Epidermal melanocyte (primary cell): ENCODE measurements around the gene OSM.
A peak's percentile ranks its signal among the peaks of the same experiment; 100 is the strongest.

Source experiments
- DNase-seq: peaks from one replicate; pipeline ENCODE4 v3.0.0; 2011; ENCODE audit warnings: low spot score; ENCODE audit not compliant: insufficient read length

OSM gene

DNA sequence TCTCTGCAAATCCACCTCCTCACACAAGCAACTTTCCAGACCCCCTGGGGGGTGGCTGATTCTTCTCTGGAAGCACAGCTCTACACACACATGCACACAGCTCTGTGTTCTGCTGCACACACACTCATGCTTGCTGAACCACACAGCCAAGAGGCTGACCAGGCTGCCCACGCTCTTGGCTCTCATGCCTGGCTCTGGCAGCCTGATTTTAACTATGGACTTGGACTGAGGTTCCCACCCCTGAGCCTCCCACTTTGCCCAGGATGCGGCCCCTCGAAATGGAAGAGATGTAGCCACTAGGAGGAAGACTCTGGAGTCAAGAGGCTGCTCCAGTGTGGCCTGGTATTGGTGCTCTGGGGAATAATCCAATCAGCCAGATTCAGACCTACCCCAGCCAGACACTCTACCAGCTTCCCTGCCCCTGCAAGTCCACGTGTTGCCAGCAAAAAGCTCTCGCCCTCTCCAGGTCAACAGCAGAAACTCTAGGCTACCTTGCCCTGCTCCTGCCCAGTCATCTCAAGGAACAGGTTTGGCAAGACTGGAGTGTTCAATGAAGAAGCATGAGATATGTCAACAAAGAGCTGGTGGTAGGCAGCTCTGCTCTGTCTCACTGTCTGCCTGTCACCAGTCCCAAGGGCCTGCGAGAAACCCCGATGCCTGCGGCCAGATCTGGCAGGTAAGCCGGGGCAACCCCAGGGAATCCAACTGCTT is 31.5 kb upstream of the OSM start:
- no peak for DNase-seq

- DNase-seq: no peak
Measured at GRCh38 chr22:30297276-30297990, 30.8 kb upstream of the OSM start.

GRCh38 chr22:30296833-30297232 is 30.2 kb upstream of the OSM start:
- no peak for DNase-seq

DNA sequence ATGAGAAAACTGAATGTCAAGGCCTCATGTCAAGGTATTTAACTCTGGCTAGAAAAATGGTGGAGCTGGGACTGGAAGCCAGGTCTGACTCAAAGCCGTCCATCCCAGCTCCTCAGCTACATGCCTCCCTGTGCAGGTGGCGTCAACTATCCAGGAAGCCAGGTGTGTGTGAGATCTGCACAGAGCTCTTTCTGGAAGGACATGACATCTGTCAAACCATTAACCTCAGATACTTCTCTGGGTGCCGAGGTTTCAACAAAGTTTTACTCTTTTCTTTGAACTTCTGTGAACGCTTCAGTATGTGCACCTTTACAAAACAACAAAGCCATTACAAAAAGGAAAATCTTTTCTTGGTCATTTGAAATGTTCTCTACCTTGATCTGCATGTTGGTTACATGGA is 29.7 kb upstream of the OSM start:
- DNase-seq: no peak

GRCh38 chr22:30295576-30295975 is 28.9 kb upstream of the OSM start:
- no peak for DNase-seq

DNA sequence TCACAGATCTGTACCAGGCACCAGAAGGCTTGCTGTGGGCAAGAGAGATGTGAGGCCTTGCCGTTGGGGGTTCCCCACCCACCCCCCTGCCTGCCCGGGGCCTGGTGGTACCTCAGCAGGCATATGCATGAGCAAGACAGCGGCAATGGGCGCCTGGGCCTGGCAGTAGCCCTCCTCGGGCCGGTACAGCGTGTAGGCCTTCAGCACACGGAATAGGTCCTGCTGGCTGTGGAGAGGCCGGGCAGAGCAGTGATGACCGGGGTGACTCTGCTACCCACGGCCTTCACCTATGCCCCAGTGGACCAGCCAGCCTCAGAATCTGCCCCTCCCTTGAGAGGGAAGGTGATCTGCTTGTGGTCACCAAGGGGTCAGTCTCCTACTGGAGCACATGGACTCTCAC is 28.2 kb upstream of the OSM start:
- no peak for DNase-seq

DNA sequence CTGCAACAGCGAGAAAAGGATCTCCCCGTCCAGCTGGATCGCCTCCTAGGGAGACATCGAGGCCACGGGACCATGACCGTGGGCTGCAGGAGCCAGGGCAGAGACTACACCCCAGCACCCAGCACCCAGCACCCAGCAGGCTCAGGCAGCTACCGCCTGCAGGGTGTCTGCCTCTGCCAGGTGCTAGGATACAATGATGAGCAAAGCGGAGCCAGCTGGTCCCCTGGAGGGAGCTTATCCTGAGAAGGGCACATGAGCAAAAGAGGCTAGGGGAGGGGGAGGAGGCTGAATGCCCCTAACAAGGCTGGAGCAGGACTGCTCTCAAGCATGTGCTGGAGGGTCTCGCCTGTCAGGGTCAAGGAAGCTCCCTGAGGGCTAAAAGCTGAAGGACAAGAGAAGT is 27.4 kb upstream of the OSM start:
- no peak for DNase-seq

- DNase-seq: no peak
Measured at GRCh38 chr22:30293026-30293425, 26.4 kb upstream of the OSM start.

GRCh38 chr22:30292069-30292970 is 25.7 kb upstream of the OSM start:
- DNase-seq: no peak

DNA sequence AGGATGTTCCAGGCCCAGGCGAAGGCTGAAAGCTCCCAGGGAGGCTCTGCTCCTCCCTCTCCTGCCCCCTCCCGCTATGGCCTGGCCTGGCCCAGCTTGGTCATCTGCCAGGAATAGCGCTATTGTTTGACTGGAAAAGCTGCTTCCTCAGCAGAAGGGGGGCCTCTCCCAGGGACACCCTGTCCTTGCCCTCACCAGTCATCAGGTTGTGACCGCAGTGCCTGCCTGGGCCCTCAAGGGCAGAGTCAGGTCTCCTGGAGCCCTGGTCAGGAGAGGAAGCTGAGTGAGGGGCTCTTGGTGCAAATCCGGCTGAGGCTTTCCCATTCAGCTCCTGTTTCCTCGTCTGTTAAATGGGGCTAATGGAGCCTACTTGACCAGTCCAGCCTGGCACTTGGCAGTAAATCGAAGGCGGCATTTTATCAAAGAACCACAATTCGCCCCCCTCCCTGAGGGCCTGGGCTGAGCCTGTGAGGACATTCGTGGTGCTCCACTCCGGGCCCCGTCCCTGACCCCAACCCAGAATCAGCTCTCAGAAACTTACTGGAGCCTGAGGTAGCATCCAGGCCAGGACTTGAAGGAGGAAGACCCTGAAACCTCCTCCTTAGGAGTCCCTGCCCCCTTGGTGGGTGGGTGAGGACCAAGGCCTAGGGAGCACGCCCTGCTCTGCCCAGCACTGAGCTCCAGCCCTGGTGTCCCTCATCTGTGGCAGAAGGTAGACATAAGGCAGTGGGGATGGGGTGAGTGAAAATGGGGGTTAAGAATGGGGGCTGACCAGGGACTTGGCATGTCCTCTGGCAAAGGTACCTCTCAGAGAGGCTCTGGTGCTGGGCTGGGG is 24.6 kb upstream of the OSM start:
- DNase-seq: no peak

- DNase-seq: no peak
Measured at GRCh38 chr22:30290342-30291057, 23.8 kb upstream of the OSM start.

- DNase-seq: no peak
Measured at GRCh38 chr22:30289980-30290313, 23.3 kb upstream of the OSM start.

- peak; percentile 100 for DNase-seq
Measured at GRCh38 chr22:30289141-30289979, 22.7 kb upstream of the OSM start, which contains the start of gene CASTOR1. TSS of gene CASTOR1 (minus strand) at chr22:30289505. CDS start at chr22:30289497, 8 bp downstream.

DNA sequence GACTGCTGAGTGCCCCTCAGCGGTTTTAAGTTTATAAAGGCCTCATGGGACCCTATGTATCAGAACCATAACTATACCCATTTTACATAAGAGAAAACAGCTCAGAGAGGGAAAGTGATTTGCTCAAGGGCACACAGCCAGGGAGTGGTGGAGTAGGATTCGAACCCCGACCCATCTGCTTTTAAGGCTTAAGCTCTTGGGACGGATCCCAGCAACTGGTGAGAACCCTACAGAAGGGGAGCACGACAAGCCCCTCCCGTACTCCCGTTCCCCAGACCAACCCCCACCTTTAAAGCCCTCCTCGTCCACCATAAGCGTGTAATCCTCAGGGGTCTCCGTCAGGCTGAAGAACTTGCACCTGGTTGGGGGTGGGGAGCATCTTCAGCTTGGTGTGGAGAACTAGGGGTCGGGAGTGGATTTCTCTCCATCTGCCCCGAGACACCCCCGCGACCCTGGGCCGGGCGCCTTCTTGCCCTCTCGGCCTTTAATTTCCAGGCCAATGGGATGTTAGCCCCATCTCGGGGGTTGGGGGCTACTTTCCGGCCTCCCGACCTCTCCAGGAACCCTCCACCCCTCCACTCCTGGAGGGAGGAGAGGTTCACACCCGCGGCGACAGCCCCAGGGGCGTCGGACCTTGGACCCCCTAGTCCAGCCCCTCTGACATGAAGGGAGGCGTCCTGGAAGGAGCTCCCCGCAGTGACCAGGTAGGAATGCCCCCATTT is 21.9 kb upstream of the OSM start:
- no peak for DNase-seq

DNA sequence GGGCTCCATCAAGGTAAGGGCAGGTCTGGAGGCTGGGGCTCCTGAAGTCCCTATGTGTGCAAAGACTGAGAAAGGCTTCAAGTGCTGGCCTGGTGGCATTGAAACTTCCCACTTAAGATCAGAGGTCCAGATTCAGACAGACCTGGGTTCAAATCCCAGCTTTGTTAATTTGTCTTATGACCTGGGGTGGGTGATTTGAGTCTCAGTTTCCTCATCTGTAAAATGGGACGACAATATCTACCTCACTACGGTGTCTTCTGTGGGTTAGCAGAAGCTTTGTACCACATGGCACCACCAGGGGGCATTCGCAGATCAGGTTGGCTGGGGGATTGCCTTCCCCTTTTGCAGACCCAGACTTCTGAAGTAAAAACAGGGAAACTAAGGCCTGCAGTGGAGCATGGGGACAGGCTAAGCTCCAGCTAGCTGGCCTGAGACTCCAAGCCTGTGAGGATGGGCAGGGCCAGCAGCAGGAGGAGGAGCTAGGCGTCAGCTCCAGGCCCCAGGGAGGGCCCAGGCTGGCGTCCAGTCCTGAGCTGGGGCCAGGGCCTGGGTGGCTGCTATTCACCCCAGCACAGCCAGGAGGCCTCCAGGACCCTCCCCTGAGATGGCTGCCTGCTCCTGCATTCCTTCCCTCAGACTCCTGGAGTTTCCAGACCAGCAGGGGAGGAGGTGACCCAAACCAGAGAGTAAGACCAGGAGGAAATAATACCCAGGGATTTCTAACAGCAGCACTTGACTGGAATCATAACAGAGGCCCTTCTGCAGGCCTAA is 21.2 kb upstream of the OSM start:
- peak; percentile 87 for DNase-seq

DNA sequence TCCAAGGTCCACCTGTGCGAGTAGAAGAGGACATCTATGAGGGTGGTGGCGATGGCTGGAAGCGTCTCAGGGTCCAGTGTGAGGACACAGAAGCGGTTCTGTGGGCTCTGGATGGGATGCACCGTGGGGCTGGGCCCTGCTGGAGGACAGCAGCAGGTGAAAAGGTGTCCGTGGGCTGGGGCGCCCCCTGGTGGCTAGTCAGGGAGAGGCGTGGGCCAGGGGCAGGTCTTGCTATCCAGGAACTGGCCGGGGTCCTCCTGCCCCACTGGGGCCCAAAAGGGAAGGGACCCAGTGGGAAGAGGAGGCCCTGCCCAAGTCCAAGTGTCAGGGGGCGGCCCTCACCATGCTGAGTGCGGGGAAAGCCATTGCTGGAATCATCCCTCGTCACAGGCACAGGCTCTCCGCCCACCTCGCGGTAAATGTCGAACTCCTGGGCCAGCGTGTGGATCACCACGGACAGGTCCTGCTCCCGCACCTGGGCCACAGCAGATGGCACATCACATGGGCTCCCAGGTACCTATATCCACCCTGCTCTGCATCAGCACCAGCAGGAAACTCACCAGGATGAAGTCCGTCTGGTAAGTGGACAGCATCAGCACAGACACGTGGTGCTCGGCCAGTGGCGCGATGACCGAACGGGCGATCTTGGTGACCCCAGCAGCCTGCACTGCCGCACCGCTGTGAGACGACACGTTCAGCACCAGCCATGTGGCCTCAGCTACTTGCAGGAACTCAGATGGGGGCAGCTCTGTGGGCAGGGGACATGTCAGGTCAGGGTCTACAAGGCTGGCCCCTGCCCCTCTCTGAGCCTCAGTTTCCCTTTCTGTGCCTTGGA is 20.4 kb upstream of the OSM start:
- no peak for DNase-seq

DNA sequence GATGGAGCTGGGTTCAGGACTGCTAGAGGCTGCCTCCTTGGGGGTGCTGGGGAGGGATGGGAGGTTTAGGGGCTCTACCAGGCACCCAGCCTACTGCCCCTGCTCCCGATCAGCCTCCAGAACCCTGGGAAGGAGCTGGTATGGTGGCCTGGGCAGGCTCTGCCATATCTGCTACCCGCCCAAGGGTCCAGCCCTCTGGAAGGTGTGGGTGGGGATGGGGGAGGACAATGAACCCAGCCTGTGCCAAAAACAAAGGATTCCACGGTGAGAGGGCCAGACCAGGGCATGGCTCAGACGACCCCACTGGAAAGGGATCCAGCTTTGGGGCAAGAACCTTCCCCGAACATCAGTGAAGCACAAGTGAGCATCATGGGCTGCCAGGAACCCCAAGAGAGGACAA is 19.7 kb upstream of the OSM start:
- DNase-seq: no peak
